Measurements from ENCODE around the gene PPP2R5E.

The PPP2R5E gene

DNA sequence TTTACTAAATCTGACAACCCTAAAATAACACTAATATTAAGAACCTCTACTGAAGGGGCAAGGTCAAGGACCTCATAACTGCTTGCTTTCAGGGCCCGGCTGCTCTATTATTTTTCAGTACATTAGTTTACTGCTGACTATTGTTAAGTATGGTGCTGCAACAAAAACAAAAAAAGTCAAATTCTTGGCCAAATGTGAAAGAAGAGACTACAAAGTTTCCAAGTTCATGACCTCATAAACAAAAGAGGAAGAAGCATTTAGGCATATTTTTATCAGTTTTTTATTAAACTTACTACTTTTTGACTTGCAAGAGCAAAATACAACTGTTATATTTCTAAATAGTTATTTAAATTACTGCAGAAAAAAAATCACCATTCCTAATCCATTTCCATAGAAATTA is 114.7 kb downstream of the PPP2R5E start:
- TF ChIP-seq EZH2phosphoT487 (conservative IDR thresholded peaks at IDR 0.05; ENCODE audit: low read length): no peak
- TF ChIP-seq, protein P1, sequence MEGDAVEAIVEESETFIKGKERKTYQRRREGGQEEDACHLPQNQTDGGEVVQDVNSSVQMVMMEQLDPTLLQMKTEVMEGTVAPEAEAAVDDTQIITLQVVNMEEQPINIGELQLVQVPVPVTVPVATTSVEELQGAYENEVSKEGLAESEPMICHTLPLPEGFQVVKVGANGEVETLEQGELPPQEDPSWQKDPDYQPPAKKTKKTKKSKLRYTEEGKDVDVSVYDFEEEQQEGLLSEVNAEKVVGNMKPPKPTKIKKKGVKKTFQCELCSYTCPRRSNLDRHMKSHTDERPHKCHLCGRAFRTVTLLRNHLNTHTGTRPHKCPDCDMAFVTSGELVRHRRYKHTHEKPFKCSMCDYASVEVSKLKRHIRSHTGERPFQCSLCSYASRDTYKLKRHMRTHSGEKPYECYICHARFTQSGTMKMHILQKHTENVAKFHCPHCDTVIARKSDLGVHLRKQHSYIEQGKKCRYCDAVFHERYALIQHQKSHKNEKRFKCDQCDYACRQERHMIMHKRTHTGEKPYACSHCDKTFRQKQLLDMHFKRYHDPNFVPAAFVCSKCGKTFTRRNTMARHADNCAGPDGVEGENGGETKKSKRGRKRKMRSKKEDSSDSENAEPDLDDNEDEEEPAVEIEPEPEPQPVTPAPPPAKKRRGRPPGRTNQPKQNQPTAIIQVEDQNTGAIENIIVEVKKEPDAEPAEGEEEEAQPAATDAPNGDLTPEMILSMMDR (IDR thresholded peaks at IDR 0.05; ENCODE audit: insufficient read depth, low read length, poor library complexity, severe bottlenecking): no peak
- H3K4me2 ChIP-seq (ENCODE audit: low read depth, low read length, poor library complexity, severe bottlenecking): no peak overlapping the region
- H2AFZ ChIP-seq (ENCODE audit: low read depth, low read length, severe bottlenecking): no peak overlapping the region
- no peaks in the 10 kb centered on the region for H3K9me3 ChIP-seq (ENCODE audit: insufficient read depth, low read length)
- H3K27me3 ChIP-seq (ENCODE audit: low read length): no peaks in the 10 kb centered on the region
- H3K9me2 ChIP-seq (replicated peaks; ENCODE audit: insufficient read depth, low read length): no peaks in the 10 kb centered on the region
- H3K27ac ChIP-seq (ENCODE audit: low read depth, low read length): no peak overlapping the region
- peaks cover 14% of the 10 kb centered on the region; the same call in 1 of the 2 replicates for H4K20me1 ChIP-seq (ENCODE audit: low read depth, low read length)
- peaks cover 57% of the 10 kb centered on the region for H3K79me2 ChIP-seq (ENCODE audit: insufficient read depth, low read length)
- H3K36me3 ChIP-seq (ENCODE audit: low read length): no peaks in the 10 kb centered on the region
- no peak overlapping the region for H3K9ac ChIP-seq (ENCODE audit: low read length)
- no peaks in the 10 kb centered on the region; the same call in 1 of the 2 replicates for H3F3A ChIP-seq (ENCODE audit: insufficient read depth)
- H3K4me3 ChIP-seq (ENCODE audit: insufficient read depth, low read length, poor library complexity, severe bottlenecking): no peak overlapping the region

DNA sequence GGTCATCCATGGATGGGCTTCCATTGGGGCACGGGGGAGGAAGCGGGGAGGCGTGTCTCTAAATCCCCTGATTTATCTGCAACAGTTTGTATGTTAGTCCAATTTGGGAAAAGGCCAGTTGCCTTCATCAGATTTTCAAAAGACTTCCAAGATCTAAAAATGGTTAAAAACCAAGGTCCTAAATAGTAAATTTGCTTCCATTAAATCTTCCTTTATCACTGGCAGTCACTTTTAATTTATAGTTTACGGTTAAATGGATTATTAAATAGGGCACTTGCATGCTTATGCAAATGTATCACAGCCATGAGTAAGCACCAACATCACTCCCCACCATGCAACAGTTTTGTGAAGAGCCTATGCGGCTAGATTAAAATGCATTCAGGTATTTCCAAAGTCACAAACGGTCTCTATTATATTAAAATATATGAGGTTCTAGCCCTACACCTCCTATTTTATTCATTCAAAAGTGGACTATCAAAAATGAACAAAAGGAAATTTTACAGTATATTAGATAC is 116.3 kb downstream of the PPP2R5E start:
- Histone ChIP-seq H3K79me2 (ENCODE audit: insufficient read depth, low read length) (peaks cover 49% of the 10 kb centered on the region), H2AFZ (ENCODE audit: low read depth, low read length, severe bottlenecking) (no peak overlapping the region), H3K9me3 (ENCODE audit: insufficient read depth, low read length) (no peaks in the 10 kb centered on the region), H3K4me3 (ENCODE audit: insufficient read depth, low read length, poor library complexity, severe bottlenecking) (no peak overlapping the region), H3K27ac (ENCODE audit: low read depth, low read length) (no peak overlapping the region), H3K9ac (ENCODE audit: low read length) (no peak overlapping the region), H3K4me2 (ENCODE audit: low read depth, low read length, poor library complexity, severe bottlenecking) (no peak overlapping the region), H3K27me3 (ENCODE audit: low read length) (no peaks in the 10 kb centered on the region), H3K9me2 (replicated peaks; ENCODE audit: insufficient read depth, low read length) (no peaks in the 10 kb centered on the region), H3F3A (ENCODE audit: insufficient read depth) (no peaks in the 10 kb centered on the region; the same call in 1 of the 2 replicates), H4K20me1 (ENCODE audit: low read depth, low read length) (peaks cover 14% of the 10 kb centered on the region; the same call in 1 of the 2 replicates), H3K36me3 (ENCODE audit: low read length) (no peaks in the 10 kb centered on the region)
- TF ChIP-seq, protein P1 (IDR thresholded peaks at IDR 0.05; ENCODE audit: insufficient read depth, low read length, poor library complexity, severe bottlenecking): no peak
- no peak for TF ChIP-seq EZH2phosphoT487 (conservative IDR thresholded peaks at IDR 0.05; ENCODE audit: low read length)

DNA sequence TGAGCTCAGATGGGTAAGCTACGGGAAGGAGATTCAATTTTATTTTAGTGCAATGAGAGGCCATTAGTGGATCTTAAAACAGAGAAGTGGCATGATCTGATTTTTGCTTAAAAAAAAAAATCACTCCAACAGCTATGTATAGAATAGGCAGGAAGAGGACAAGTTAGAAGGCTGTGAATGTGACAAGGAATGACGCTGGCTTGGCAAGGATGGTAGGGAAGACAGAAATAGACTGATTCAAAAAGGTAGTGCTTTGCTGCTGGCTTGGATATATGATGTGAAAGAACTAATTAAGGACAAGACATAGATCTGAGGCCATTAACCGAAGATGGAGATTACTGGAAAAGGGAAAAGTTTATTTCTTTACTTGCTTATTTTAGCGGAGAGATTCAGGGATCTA is 119.3 kb downstream of the PPP2R5E start:
- H2AFZ ChIP-seq (ENCODE audit: low read depth, low read length, severe bottlenecking): no peak overlapping the region
- H4K20me1 ChIP-seq (ENCODE audit: low read depth, low read length): peaks cover 12% of the 10 kb centered on the region; the same call in 1 of the 2 replicates
- no peak for TF ChIP-seq EZH2phosphoT487 (conservative IDR thresholded peaks at IDR 0.05; ENCODE audit: low read length)
- TF ChIP-seq, protein P1 (IDR thresholded peaks at IDR 0.05; ENCODE audit: insufficient read depth, low read length, poor library complexity, severe bottlenecking): no peak
- H3K4me2 ChIP-seq (ENCODE audit: low read depth, low read length, poor library complexity, severe bottlenecking): no peak overlapping the region
- no peak overlapping the region for H3K27ac ChIP-seq (ENCODE audit: low read depth, low read length)
- peaks cover 40% of the 10 kb centered on the region for H3K79me2 ChIP-seq (ENCODE audit: insufficient read depth, low read length)
- no peaks in the 10 kb centered on the region for H3K9me3 ChIP-seq (ENCODE audit: insufficient read depth, low read length)
- no peaks in the 10 kb centered on the region for H3K27me3 ChIP-seq (ENCODE audit: low read length)
- no peak overlapping the region for H3K9ac ChIP-seq (ENCODE audit: low read length)
- H3F3A ChIP-seq (ENCODE audit: insufficient read depth): no peaks in the 10 kb centered on the region
- H3K36me3 ChIP-seq (ENCODE audit: low read length): peaks cover 6% of the 10 kb centered on the region; the same call in 1 of the 2 replicates
- no peak overlapping the region for H3K4me3 ChIP-seq (ENCODE audit: insufficient read depth, low read length, poor library complexity, severe bottlenecking)
- no peaks in the 10 kb centered on the region for H3K9me2 ChIP-seq (replicated peaks; ENCODE audit: insufficient read depth, low read length)
